Tibial nerve (tissue), 4 donors: ENCODE data around the gene OLIG2. TPM values are rescaled to one million over a fixed set of nuclear protein-coding genes. Genes with fewer than 3 reads are reported as not detected.

Experiments
- DNase-seq, 2 donors: peaks; one replicate each; pipeline ENCODE4 v3.0.0-alpha.2; 2019; ENCODE audit warnings: low spot score in 2 of 2
- H3K27ac ChIP-seq, 4 donors: fragments of 200-600 bp; sonication (generic) in 3 of 4; one replicate each; pipeline ENCODE4 v1.5.1; 2017 to 2019; ENCODE audit warnings: mild to moderate bottlenecking in 1 of 4
- H3K27me3 ChIP-seq, 2 donors: fragments of 200-600 bp; sonication (generic) in 1 of 2; one replicate each; pipeline versions ENCODE4 v1.5.1 to v1.6.0; 2017 to 2019
- H3K36me3 ChIP-seq, 3 donors: fragments of 200-600 bp; sonication (generic); one replicate each; pipeline ENCODE4 v1.5.1; 2018 to 2019
- H3K4me1 ChIP-seq, 4 donors: fragments of 200-600 bp; sonication (generic) in 3 of 4; one replicate each; pipeline ENCODE4 v1.5.1; 2017 to 2019
- H3K4me3 ChIP-seq, 4 donors: fragments of 200-600 bp; sonication (generic) in 3 of 4; one replicate each; pipeline ENCODE4 v1.5.1; 2017 to 2019; ENCODE audit warnings: mild to moderate bottlenecking in 1 of 4, moderate library complexity in 1 of 4
- H3K9me3 ChIP-seq, 4 donors: fragments of 200-600 bp; sonication (generic) in 3 of 4; one replicate each; pipeline ENCODE4 v1.5.1; 2017 to 2019
- EP300 ChIP-seq, 2 donors: sonication (generic); formaldehyde crosslinking; IDR thresholded peaks; one replicate each; pipeline ENCODE4 v1.6.1; 2017; ENCODE audit warnings: antibody characterized with exemption in 2 of 2, mild to moderate bottlenecking in 1 of 2
- POLR2A ChIP-seq, 2 donors: fragments of 450-650 bp; IDR thresholded peaks; one replicate each; pipeline ENCODE4 v1.6.1; 2017; ENCODE audit warnings: antibody characterized with exemption in 2 of 2, mild to moderate bottlenecking in 2 of 2, moderate library complexity in 2 of 2
- WGBS, 2 donors: methylation state at CpG; one replicate each; pipeline ENCODE4 v1.1.5; 2018; 5-methylcytosine and 5-hydroxymethylcytosine counted together
- total RNA-seq, 4 donors: library from RNA; depleted of rRNA; stranded (reverse); fragments of >200 nt; gene quantifications; one replicate each; pipeline ENCODE4 v1.1.0, GENCODE V29; 2016
- TF ChIP-seq, protein P1 (sequence below), 5 experiments: fragments of 200-600 bp in 3 of 5; fragments of 450-650 bp in 2 of 5; sonication (generic) in 3 of 5; IDR thresholded peaks; one replicate each; pipeline ENCODE4 v1.5.1; 2016 to 2019; ENCODE audit warnings: antibody characterized with exemption in 5 of 5, mild to moderate bottlenecking in 3 of 5, moderate library complexity in 2 of 5

Gene OLIG2
- total RNA-seq, 4 donors from 2014 or later: 0.21 to 1.3 TPM; not detected in 2

GRCh38 chr21:33013626-33014025 lies 12.1 kb upstream of the OLIG2 start:
- H3K27me3 ChIP-seq: peaks cover 0 to 47% of the 10 kb centered on the region in 2 donors
- 56 to 58% methylated on average over 2 to 3 of the region's 3 CpGs for WGBS, 2 donors
- DNase-seq: no peak
- TF ChIP-seq, protein P1, sequence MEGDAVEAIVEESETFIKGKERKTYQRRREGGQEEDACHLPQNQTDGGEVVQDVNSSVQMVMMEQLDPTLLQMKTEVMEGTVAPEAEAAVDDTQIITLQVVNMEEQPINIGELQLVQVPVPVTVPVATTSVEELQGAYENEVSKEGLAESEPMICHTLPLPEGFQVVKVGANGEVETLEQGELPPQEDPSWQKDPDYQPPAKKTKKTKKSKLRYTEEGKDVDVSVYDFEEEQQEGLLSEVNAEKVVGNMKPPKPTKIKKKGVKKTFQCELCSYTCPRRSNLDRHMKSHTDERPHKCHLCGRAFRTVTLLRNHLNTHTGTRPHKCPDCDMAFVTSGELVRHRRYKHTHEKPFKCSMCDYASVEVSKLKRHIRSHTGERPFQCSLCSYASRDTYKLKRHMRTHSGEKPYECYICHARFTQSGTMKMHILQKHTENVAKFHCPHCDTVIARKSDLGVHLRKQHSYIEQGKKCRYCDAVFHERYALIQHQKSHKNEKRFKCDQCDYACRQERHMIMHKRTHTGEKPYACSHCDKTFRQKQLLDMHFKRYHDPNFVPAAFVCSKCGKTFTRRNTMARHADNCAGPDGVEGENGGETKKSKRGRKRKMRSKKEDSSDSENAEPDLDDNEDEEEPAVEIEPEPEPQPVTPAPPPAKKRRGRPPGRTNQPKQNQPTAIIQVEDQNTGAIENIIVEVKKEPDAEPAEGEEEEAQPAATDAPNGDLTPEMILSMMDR (IDR thresholded peaks at IDR 0.05): no peak
- no peak for TF ChIP-seq EP300 (IDR thresholded peaks at IDR 0.05)
- TF ChIP-seq POLR2A (IDR thresholded peaks at IDR 0.05): no peak
- H3K9me3 ChIP-seq: no peaks in the 10 kb centered on the region
- H3K4me1 ChIP-seq: no peaks in the 10 kb centered on the region
- H3K36me3 ChIP-seq: no peaks in the 10 kb centered on the region
- H3K27ac ChIP-seq: no peak overlapping the region
- no peak overlapping the region for H3K4me3 ChIP-seq

DNA sequence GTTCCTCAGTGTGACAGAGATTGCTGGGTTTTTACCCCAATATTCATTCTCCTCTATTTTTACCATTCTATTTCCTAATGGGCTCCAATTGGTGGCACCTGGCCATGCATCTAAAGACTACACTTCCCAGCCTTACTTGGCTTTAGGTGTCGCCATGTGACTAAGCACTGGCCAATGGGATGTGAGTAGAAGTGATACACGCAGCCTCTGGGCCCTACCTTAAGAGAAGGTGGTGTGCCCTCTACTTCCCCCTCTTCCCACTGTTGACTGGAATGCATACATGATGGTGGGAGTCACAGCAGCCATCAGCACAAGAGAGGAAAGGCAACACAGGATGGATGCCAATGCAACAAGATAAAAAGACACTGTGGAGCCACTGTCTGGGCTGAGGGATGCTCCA lies 11.4 kb upstream of the OLIG2 start:
- TF ChIP-seq POLR2A (IDR thresholded peaks at IDR 0.05): no peak
- TF ChIP-seq, protein P1 (IDR thresholded peaks at IDR 0.05): no peak
- no peak for DNase-seq
- no peaks in the 10 kb centered on the region for H3K36me3 ChIP-seq
- H3K9me3 ChIP-seq: no peaks in the 10 kb centered on the region
- H3K4me3 ChIP-seq: no peak overlapping the region
- peaks cover 0 to 54% of the 10 kb centered on the region in 2 donors for H3K27me3 ChIP-seq
- 69 to 82% methylated on average over 2 of the region's 2 CpGs for WGBS, 2 donors
- H3K4me1 ChIP-seq: peaks cover 0 to 3% (median 0%) of the 10 kb centered on the region in 4 donors
- no peak overlapping the region for H3K27ac ChIP-seq

DNA sequence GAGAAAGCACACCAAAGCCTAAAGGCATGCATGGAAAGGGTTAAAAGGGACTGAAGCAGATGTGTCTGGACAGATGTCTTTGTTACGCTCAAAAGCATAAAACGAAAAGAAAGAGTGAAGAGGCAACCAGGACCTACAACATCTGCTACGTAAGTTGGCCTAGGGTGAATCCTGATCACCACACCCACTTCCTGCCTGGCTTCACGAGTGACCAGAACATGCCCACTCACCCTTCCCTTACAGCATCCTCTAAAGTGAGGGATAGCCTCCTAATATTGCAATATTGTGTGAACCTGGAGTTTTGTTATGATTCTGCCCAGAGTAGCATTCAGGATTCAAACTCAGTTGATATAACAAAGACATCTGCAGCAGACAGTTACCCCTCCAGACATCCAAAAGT lies 10.6 kb upstream of the OLIG2 start:
- Histone ChIP-seq H3K27ac (no peak overlapping the region), H3K4me3 (no peak overlapping the region), H3K4me1 (peaks cover 0 to 11% (median 6%) of the 10 kb centered on the region in 4 donors), H3K27me3 (peaks cover 0 to 62% of the 10 kb centered on the region in 2 donors), H3K36me3 (no peaks in the 10 kb centered on the region), H3K9me3 (no peaks in the 10 kb centered on the region)
- 30 to 38% methylated on average over 4 of the region's 4 CpGs for WGBS, 2 donors
- no peak for DNase-seq
- TF ChIP-seq POLR2A (IDR thresholded peaks at IDR 0.05) (no peak), EP300 (IDR thresholded peaks at IDR 0.05) (no peak)
- TF ChIP-seq, protein P1 (IDR thresholded peaks at IDR 0.05): no peak

- Histone ChIP-seq H3K27ac (no peak overlapping the region), H3K4me1 (peaks cover 0 to 17% (median 9%) of the 10 kb centered on the region in 4 donors), H3K27me3 (peaks cover 0 to 68% of the 10 kb centered on the region in 2 donors), H3K9me3 (no peaks in the 10 kb centered on the region), H3K36me3 (no peaks in the 10 kb centered on the region), H3K4me3 (no peak overlapping the region)
- DNase-seq: no peak
- TF ChIP-seq, protein P1 (IDR thresholded peaks at IDR 0.05): no peak
- TF ChIP-seq EP300 (IDR thresholded peaks at IDR 0.05) (no peak), POLR2A (IDR thresholded peaks at IDR 0.05) (no peak)
- 79 to 81% methylated on average over 3 of the region's 3 CpGs for WGBS, 2 donors
These were observed 10.0 kb upstream of the OLIG2 start for GRCh38 chr21:33015756-33016155.

- Histone ChIP-seq H3K4me1 (peaks cover 0 to 36% (median 16%) of the 10 kb centered on the region in 4 donors), H3K36me3 (no peaks in the 10 kb centered on the region), H3K9me3 (no peaks in the 10 kb centered on the region), H3K27ac (no peak overlapping the region), H3K27me3 (peaks cover 2 to 98% of the 10 kb centered on the region in 2 donors), H3K4me3 (no peak overlapping the region)
- no peak for DNase-seq
- TF ChIP-seq, protein P1 (IDR thresholded peaks at IDR 0.05): no peak
- TF ChIP-seq POLR2A (IDR thresholded peaks at IDR 0.05) (no peak), EP300 (IDR thresholded peaks at IDR 0.05) (no peak)
- 29 to 39% methylated on average over 9 of the region's 9 CpGs for WGBS, 2 donors
These were observed 6.8 kb upstream of the OLIG2 start for GRCh38 chr21:33018707-33019465.
